ENCODE results near the gene RFX1. TPM values are rescaled to one million over a fixed set of nuclear protein-coding genes. Genes with fewer than 3 reads are reported as not detected.

The RFX1 gene
- total RNA-seq, 1 donor from 2014 or later = 4.2 TPM

DNA sequence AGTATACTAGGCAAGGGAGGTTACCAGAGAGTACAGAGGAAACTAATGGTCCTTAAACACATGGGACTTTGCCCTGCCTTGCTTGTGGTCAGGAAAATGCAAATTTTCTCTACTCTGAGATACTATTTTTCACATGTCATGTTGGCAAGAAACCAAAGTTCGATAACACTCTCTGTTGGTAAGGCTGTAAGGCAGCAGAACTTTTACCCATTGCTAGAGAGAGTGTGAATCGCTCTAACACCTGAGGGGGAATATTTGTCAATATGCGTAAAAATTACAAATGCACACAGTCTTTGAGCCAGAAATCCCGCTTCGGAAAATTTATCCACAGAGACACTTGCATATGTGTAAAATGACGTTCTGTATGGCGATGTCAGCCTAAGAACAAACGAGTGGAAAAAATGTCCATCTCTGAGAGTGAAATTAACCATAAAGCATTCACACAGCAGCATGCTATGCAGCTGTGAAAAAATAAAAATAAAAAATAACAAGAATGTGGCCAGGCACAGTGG, 9.5 kb upstream of the RFX1 start:
- no peak overlapping the region for H3K4me3 ChIP-seq (ENCODE audit: low read depth, low read length)
- DNase-seq (ENCODE audit: low read depth) = peak; percentile 45
- TF ChIP-seq, protein P1, sequence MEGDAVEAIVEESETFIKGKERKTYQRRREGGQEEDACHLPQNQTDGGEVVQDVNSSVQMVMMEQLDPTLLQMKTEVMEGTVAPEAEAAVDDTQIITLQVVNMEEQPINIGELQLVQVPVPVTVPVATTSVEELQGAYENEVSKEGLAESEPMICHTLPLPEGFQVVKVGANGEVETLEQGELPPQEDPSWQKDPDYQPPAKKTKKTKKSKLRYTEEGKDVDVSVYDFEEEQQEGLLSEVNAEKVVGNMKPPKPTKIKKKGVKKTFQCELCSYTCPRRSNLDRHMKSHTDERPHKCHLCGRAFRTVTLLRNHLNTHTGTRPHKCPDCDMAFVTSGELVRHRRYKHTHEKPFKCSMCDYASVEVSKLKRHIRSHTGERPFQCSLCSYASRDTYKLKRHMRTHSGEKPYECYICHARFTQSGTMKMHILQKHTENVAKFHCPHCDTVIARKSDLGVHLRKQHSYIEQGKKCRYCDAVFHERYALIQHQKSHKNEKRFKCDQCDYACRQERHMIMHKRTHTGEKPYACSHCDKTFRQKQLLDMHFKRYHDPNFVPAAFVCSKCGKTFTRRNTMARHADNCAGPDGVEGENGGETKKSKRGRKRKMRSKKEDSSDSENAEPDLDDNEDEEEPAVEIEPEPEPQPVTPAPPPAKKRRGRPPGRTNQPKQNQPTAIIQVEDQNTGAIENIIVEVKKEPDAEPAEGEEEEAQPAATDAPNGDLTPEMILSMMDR (conservative IDR thresholded peaks at IDR 0.05; ENCODE audit: low read depth, low read length) = no peak

DNA sequence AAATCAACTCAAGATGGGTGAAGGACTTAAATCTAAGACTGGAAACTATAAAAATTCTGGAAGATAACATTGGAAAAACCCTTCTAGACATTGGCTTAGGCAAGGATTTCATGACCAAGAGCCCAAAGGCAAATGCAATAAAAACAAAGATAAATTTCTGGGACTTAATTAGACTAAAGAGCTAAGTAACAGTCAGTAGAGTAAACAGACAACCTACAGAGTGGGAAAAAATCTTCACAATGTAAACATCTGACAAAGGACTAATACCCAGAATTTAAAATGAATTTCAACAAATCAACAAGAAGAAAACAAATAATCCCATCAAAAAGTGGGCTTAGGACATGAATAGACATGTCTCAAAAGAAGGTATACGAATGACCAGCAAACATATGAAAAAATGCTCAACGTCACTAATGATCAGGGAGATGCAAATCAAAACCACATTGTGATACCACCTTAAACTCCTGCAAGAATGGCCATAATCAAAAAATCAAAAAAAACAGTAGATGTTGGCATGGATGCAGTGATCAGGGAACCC, 6.3 kb upstream of the RFX1 start:
- TF ChIP-seq, protein P1 (conservative IDR thresholded peaks at IDR 0.05; ENCODE audit: low read depth, low read length) = no peak
- H3K4me3 ChIP-seq (ENCODE audit: low read depth, low read length) = no peak overlapping the region
- DNase-seq (ENCODE audit: low read depth) = no peak

DNA sequence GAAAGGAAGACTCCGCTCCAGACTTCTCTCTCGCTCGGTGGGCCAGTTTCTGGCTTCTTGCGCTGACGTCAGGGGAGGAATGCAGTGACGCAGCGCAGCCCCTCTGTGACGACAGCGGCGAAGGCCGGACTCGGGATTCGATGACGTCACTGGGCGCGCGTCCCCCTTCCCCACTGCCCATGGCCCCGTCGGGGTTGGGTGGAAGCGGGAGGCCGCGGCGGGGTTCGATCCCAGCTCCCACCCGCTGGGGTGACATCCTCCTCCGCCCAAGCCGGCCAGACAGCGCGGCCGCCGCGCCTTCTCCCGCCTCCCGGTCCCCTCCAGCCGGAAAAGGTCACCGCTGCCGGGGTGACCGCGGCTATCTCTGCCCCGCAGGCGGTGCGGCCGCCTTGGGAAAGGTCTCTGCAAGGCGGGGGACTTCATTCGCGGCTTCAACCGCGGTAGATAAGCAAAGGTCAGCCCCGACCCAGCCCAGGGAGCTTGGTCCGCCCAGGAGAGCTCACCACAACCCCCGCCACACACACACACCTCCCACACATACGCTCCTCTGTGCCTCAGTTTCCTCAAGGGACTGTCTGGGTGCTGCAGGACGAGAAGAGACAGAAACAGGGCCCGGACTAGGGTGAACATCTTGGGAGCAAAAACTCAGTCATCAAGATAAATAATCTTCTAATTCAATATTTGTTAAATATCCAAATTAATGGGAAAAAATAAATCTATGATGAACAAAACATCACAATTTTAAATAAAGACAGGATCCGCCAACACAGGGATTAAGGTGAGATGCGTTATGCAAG, 844 bp upstream of the RFX1 start:
- TF ChIP-seq, protein P1 (conservative IDR thresholded peaks at IDR 0.05; ENCODE audit: low read depth, low read length) = no peak
- H3K4me3 ChIP-seq (ENCODE audit: low read depth, low read length) = peak overlapping the region; percentile 86
- DNase-seq (ENCODE audit: low read depth) = no peak

DNA sequence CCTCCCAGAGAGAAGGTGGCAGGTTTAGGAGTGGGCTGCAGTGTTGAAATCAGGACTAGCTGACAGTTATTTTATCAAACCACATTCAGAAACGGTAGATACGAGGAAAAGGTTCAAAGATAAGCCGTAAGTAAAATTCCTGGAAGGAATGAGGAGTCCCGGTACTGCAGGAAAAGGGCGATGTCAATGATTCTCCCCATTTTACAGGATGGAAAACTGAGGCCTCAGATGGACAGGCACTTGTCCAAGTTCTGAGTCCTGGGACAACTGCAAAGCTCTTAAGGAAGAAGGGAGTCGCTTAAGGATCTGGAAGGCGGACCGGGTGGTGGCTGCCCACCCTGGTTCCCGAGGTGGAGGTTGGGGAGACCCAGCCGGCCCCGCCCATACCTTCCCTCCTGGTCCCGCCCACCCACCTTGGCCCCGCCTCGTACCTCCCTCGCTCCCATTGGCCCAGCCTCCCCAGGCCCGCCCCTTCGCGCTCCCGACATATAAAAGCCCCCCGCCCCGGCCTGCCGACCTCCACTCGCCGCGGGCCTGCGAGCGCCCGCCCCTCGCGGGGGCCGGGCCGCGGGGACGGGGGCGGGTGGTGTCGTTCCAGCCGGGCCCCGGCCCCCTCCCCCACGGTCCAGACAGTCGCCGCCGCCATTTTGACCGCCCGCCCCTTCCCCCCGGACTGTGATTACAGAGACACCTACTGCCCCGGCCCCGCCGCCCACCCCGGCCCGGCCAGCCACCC, 603 bp downstream of the RFX1 start:
- DNase-seq (ENCODE audit: low read depth) = no peak
- peak overlapping the region; percentile 86 for H3K4me3 ChIP-seq (ENCODE audit: low read depth, low read length)
- TF ChIP-seq, protein P1 (conservative IDR thresholded peaks at IDR 0.05; ENCODE audit: low read depth, low read length) = no peak

DNA sequence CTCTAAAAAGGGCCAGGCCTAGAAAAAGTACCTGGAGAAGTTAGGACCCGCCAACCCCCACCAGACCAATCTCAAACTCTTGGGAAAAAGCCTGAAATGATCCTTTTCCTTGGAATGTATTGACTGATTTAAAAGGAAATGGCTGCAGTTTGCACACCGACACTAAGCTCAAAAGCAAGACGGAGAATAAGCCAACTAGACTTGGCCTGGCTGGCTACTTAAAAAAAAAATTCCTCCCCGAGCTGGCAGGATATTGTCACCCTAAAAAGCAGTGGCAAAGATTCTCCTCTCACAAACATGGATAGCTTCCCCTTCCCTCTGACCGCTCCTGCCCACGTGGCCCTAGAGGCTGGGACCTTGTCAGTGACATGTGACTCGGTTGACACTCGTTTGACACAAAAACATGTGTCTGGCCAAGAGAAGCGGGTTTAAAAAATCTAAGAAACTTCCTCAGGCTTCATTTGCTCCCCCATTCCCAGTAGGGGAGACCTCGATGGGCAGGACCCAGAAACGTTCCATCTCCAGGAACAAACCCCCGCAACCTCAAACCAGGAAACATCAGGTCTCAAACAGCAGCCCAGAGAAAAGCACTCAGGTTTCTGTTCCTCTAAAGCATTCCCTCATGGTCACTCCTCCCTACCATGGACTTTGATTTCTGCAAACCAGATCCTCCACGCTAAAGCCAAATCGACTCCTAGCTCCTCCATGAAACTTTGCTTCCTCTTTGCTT, 1.3 kb downstream of the RFX1 start:
- TF ChIP-seq, protein P1 (conservative IDR thresholded peaks at IDR 0.05; ENCODE audit: low read depth, low read length) = no peak

DNA sequence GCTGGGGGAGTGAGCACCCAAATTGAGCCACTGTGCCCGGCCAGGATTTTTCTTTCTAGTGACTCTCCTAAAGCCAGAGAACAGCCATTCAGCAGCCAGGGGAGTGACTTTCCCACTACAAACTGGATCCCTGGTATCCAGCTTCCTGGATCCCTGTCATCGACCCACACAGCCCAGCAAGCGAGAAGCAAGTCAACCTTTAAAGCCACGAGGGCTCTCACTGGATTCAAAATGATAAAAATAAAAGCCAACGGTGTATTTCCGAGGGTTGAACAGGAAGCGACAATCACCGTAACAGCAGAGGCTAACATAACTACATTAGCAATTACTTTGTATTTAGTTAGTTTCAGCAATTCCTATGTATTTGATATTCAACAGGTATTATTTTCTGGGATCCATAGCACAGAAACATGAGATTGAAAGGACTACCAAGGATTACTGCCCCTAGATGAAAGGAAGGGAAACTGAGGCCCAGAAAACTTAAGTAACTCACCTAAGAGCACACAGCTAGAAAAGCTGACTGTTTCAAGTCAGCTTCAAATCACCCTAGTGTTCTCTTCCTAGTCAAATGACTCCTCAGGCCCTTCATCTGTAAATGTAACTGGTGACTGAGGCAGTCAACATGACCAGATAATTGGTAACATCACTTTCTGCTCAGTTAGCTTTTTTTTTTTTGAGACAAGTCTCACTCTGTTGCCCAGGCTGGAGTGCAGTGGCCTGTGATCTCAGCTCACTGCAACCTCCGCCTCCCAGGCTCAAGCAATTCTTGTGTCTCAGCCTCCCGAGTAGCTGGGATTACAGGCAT, 2.7 kb downstream of the RFX1 start:
- TF ChIP-seq, protein P1 (conservative IDR thresholded peaks at IDR 0.05; ENCODE audit: low read depth, low read length) = no peak
- DNase-seq (ENCODE audit: low read depth) = no peak
- no peak overlapping the region for H3K4me3 ChIP-seq (ENCODE audit: low read depth, low read length)

More for the DNA sequence above, 1.3 kb downstream of the RFX1 start:
- DNase-seq (ENCODE audit: low read depth) = no peak
- peak overlapping the region; percentile 43 for H3K4me3 ChIP-seq (ENCODE audit: low read depth, low read length)

Data from epithelial cell of proximal tubule (primary cell).